Right lobe of liver (tissue), 4 donors: ENCODE results near the gene LEAP2.

Experiments
- POLR2A ChIP-seq: fragments of 450-650 bp; IDR thresholded peaks from one replicate; pipeline ENCODE4 v1.6.1; 2017; ENCODE audit warnings: antibody characterized with exemption, mild to moderate bottlenecking
- TF ChIP-seq, protein P1 (sequence below), 4 donors: fragments of 200-600 bp in 3 of 4; fragments of 450-650 bp in 1 of 4; IDR thresholded peaks; one replicate each; pipeline versions ENCODE4 v1.5.1 to v1.8.0; 2016 to 2022; ENCODE audit warnings: antibody characterized with exemption in 4 of 4, mild to moderate bottlenecking in 2 of 4
- donor health status: DM: no; HTN: no; CAD: no.
- donor health status: DM: no; HTN: no; CAD: no.
- donor health status: DM: no; HTN: yes; CAD: no.

DNA sequence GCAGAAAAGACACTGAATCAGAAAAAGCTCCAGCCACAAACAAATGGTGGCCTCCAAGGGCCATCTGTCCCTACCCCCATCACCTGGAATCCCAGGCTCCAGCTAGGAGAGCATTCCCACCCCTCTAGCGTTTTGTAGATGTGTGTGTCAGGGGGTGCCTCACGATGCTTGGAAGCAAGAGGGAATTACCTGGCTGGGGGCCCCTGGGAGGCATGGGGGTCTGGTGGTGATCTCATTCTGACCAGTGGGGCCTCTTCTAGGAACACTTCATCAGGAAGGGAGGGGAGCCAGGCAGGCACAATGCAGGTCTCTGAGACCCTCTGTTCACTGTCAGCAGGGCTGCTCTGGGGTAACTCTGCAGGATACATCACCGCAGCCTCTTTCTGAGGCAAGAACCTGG lies 49.0 kb upstream of the LEAP2 start:
- no peak for TF ChIP-seq POLR2A
- TF ChIP-seq, protein P1, sequence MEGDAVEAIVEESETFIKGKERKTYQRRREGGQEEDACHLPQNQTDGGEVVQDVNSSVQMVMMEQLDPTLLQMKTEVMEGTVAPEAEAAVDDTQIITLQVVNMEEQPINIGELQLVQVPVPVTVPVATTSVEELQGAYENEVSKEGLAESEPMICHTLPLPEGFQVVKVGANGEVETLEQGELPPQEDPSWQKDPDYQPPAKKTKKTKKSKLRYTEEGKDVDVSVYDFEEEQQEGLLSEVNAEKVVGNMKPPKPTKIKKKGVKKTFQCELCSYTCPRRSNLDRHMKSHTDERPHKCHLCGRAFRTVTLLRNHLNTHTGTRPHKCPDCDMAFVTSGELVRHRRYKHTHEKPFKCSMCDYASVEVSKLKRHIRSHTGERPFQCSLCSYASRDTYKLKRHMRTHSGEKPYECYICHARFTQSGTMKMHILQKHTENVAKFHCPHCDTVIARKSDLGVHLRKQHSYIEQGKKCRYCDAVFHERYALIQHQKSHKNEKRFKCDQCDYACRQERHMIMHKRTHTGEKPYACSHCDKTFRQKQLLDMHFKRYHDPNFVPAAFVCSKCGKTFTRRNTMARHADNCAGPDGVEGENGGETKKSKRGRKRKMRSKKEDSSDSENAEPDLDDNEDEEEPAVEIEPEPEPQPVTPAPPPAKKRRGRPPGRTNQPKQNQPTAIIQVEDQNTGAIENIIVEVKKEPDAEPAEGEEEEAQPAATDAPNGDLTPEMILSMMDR (IDR thresholded peaks at IDR 0.05) = no peak
